Panc1 (cell line): ENCODE measurements around the gene CHRNG. TPM values are rescaled to one million over a fixed set of nuclear protein-coding genes. Genes with fewer than 3 reads are reported as not detected.

ENCODE experiments used
- ATAC-seq: fragments of 200-7000 bp; cut with Tn5 transposase; 2 replicates; pipeline ENCODE4 v1.9.1; 2020; ENCODE audit warnings: mild to moderate bottlenecking, moderate library complexity
- BruUV-seq: library from RNA; stranded (reverse); fragments of 400-500 nt; replicated peaks from 2 replicates; lab custom pipeline; 2021; lab: Mats Ljungman, UMichigan
- CTCF ChIA-PET: fragments of 300-600 bp; sonication (Branson Sonifier 250); formaldehyde crosslinking; loops from one replicate; lab custom pipeline; 2022; ENCODE audit warnings: antibody characterized with exemption; lab: Charles Lee
- POLR2A ChIA-PET: fragments of 300-600 bp; sonication (Branson Sonifier 250); formaldehyde crosslinking; loops from one replicate; lab custom pipeline; 2022; ENCODE audit warnings: antibody characterized with exemption; lab: Charles Lee
- DNase-seq: peaks from one replicate; pipeline ENCODE4 v3.0.0-alpha.2; 2010; ENCODE audit warnings: low read depth, low spot score
- H3K27ac ChIP-seq: 2 replicates; pipeline ENCODE4 v1.5.1; 2011; ENCODE audit warnings: mild to moderate bottlenecking, low read length, inconsistent platforms
- H3K27me3 ChIP-seq: fragments of 200-500 bp; sonication (Bioruptor generic); 2 replicates; pipeline ENCODE4 v1.6.0; 2014; ENCODE audit warnings: low read length, inconsistent platforms; ENCODE audit not compliant: control insufficient read depth, insufficient read depth
- H3K36me3 ChIP-seq: fragments of 200-500 bp; sonication (Bioruptor generic); 2 replicates; pipeline ENCODE4 v1.5.1; 2014; ENCODE audit warnings: inconsistent platforms, mild to moderate bottlenecking, low read length, moderate library complexity; ENCODE audit not compliant: control insufficient read depth, insufficient read depth
- H3K4me1 ChIP-seq: 2 replicates; pipeline ENCODE4 v1.5.1; 2011; ENCODE audit warnings: inconsistent platforms, mild to moderate bottlenecking, low read length, moderate library complexity; ENCODE audit not compliant: control insufficient read depth, insufficient read depth
- H3K4me3 ChIP-seq, 2 experiments: 2 replicates each; pipeline ENCODE4 v1.5.1; 2011 to 2012; ENCODE audit warnings: low read depth in 2 of 2, low read length in 2 of 2, mild to moderate bottlenecking in 2 of 2, inconsistent platforms in 1 of 2, moderate library complexity in 1 of 2
- H3K9me3 ChIP-seq: fragments of 200-500 bp; sonication (Bioruptor generic); 2 replicates; pipeline ENCODE4 v1.5.1; 2014; ENCODE audit warnings: low read depth, mild to moderate bottlenecking, inconsistent platforms, low read length, moderate library complexity; ENCODE audit not compliant: control insufficient read depth, insufficient read depth
- POLR2AphosphoS5 ChIP-seq: IDR thresholded peaks from 2 replicates; pipeline ENCODE4 v1.6.1; 2012; ENCODE audit warnings: mild to moderate bottlenecking, low read depth, low read length, moderate library complexity
- in situ Hi-C: cut with HindIII; loops from 2 replicates; pipeline ENCODE4 v1.10.0; 2016; ENCODE audit warnings: low sequenced_read_pairs, low pct_unique_long_range_greater_than_20kb
- intact Hi-C: fragments of 100-400 bp; cut with micrococcal nuclease; formaldehyde crosslinking; loops from one replicate; pipeline ENCODE4 v1.10.0; 2022; ENCODE audit not compliant: unreplicated experiment
- total RNA-seq: library from RNA; stranded (reverse); gene quantifications from one replicate; pipeline ENCODE4 v1.2.1, GENCODE V29; 2021; ENCODE audit not compliant: unreplicated experiment

Gene CHRNG
- total RNA-seq, 1 experiment from 2014 or later, result not detected

GRCh38 chr2:232593982-232594381 is 54.5 kb downstream of the CHRNG start:
- no peak overlapping the region for H3K27ac ChIP-seq
- POLR2A ChIA-PET, result no interaction called here
- H3K27me3 ChIP-seq, result no peaks in the 10 kb centered on the region
- peaks cover 9% of the 10 kb centered on the region for H3K4me1 ChIP-seq
- ATAC-seq (no peak), DNase-seq (no peak)
- no peak overlapping the region for H3K4me3 ChIP-seq
- no peaks in the 10 kb centered on the region for H3K9me3 ChIP-seq
- CTCF ChIA-PET, result no interaction called here
- in situ Hi-C loops (no loop called here), intact Hi-C loops (no loop called here)
- no peak for TF ChIP-seq POLR2AphosphoS5
- no peaks in the 10 kb centered on the region for H3K36me3 ChIP-seq
- no TSS peak for BruUV-seq

Other genes with a start within 250 kb of the CHRNG start
- gene ALPP, start 160.9 kb upstream of the CHRNG start, total RNA-seq, result 7.3 TPM
- 65.3 TPM for gene ALPG, start 132.8 kb upstream of the CHRNG start, total RNA-seq
- gene ALPI, start 83.5 kb upstream of the CHRNG start, total RNA-seq, result not detected
- 2.9 TPM for gene ECEL1, start 51.9 kb upstream of the CHRNG start, total RNA-seq
- gene PRSS56, start 19.3 kb upstream of the CHRNG start, total RNA-seq, result 0.18 TPM
- not detected for gene CHRND, start 13.5 kb upstream of the CHRNG start, total RNA-seq
- 5.1 TPM for gene TIGD1, start 10.9 kb downstream of the CHRNG start, total RNA-seq
- gene EIF4E2, start 11.0 kb downstream of the CHRNG start, total RNA-seq, result 84.0 TPM
- 73.5 TPM for gene EFHD1, start 93.9 kb downstream of the CHRNG start, total RNA-seq
- 68.3 TPM for gene GIGYF2, start 157.6 kb downstream of the CHRNG start, total RNA-seq
- 1.1 TPM for gene KCNJ13, start 236.9 kb downstream of the CHRNG start, total RNA-seq